NCI-H2196 treated with DMSO at 0.1 percent for 48 hours (cell line): ENCODE results near the gene CCDC51.

ENCODE experiments used
- DNase-seq: peaks from one replicate; lab custom pipeline; 2025; ENCODE audit not compliant: unreplicated experiment; lab: John Stamatoyannopoulos, UW

The CCDC51 gene

GRCh38 chr3:48435223-48435595 is 4.7 kb downstream of the CCDC51 start:
- DNase-seq = no peak

DNA sequence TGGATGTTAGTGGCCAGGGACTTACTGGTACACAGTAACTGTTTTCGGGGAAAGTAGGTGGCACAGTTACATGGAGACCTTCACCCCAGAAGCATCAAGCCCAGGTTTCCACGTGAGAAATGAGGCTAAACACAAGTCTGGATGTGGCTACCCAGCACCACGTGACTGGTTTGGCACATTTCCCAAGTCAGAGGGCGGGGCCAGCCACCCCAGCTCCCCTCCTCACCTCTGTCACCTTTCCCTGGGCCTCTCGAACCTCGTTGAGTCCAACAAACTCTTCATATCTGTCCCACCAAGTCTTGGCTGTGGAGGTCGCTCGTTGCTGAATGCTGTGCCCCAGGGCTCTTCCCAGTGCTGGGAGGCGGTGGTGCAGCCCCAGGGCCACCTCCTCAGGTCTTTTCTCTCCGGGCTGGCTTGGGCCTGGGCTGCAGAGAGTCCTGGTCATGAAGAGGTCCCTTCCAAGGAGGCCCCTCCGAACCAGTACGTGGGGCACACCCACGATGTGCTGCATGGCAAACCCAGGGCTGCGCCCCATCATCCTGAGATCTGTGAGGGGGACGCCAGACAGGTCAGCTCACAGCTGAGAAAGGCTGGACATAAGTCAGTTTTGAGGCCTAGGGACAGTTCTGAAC is 5.2 kb downstream of the CCDC51 start:
- DNase-seq = no peak

- no peak for DNase-seq
These were observed 6.3 kb downstream of the CCDC51 start for GRCh38 chr3:48433472-48434118.

- DNase-seq = no peak
These were observed 7.2 kb downstream of the CCDC51 start for GRCh38 chr3:48432411-48433371.

DNA sequence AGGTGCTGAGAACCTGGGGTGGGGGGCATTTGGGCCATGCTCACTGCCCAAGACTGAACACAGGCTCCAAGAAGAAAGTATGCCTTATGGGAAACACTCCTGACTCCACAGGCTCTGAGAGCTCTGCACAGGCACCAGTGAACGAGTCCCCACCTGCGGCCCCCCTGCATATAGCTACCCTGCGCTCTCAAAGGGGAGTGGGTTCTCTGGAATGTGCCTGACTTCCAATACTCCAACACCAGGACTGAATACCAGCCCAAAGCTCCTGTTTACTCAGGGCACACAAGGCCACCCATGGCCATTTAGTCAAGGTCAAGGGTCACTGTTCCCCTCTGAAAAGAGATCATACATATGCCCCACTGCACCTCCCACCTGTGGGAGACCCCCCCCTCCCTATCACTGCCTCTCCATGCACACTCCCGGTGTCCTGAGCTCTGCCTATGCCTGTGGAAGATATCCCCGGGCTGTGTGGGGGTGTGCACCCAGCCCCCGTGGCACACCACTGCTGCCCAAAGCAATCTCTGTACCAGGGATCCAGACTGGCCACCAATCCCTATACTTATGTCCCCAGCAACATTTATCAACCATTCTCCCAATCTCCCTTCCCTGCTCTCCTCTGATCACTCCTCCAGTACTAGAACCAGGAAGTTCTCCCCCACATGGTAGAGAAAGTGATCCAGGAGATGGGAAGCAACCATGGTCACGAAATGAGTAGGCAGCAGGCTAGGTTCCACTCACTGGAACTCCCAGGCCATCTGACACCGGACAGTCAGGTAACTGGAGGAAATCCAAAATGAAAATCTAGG is 8.5 kb downstream of the CCDC51 start:
- DNase-seq = no peak

- no peak for DNase-seq
These were observed 9.2 kb downstream of the CCDC51 start for GRCh38 chr3:48430708-48431101.

- DNase-seq = peak; percentile 39
These were observed 9.8 kb downstream of the CCDC51 start, which contains the start of gene PLXNB1 for GRCh38 chr3:48429960-48430707. TSS of gene PLXNB1 (minus strand) at chr3:48430086. CDS start at chr3:48424611, 5,475 bp downstream.

DNA sequence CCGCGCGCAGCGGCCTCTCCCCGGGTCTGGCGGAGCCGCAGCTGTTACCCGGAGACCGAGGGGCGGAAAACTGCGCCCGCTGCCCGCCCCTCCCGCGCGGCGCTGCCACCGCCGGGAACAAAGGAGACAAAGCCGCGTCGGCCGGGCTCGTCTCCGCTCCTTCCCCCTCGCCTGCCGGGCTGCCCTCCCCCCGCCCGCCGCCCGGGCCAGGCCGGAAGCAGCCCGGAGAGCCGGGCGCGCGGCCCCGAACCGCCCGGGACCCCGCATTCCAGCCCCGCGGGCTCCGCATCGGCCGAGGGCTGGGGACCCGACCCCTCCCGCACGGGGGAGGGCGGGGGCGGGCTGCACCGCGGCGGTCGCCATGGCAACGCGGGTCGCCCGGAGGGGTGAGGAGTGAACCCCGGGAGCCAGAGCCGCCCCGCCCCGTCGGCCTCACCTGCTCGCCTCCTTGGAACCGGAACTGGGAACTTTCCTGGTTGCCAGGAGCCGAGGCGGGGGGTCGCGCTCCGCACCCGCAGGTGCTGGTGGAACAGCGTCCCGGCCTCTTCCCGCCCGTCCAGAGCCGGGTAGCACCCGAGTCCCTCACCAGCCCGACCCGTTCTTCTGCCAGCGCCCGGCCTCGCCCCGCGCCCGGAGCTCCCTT is 10.5 kb downstream of the CCDC51 start:
- DNase-seq = peak; percentile 50

DNA sequence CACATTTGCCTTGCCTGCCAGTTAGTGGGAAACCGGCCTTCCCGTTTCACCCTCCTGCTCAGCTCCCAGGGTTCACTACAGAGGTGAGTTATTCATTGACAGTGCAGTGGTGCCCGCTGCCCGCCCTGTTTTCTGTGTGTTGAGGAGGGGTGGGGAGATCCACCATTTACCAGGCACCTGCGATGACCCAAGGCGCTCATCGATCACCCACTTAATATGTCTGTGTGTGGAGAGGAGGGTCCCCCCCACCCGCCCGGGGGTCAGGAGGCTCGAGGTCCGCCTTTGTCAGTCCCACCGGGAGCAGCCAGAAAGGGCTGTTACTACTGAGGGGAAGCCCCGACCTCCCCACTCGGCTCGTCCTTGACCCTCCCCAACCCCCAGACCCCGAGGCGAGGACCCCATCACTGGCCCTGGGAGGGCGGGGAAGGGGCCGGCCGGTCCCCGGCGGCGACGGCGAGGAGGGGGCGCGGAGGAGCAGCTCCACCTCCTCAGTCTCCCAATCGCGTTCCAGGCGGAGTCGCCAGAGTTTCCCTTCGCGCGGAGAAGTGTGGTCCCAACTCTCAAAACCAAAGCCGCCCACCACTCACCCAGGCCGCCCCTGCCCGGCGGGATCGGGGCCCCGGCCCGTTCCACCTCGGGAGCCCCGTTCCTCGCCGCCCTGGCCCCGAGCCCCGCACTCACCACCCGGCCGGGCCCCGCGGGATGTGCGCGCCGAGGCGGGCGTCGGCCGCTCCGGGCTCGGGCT is 11.2 kb downstream of the CCDC51 start:
- DNase-seq = no peak

DNA sequence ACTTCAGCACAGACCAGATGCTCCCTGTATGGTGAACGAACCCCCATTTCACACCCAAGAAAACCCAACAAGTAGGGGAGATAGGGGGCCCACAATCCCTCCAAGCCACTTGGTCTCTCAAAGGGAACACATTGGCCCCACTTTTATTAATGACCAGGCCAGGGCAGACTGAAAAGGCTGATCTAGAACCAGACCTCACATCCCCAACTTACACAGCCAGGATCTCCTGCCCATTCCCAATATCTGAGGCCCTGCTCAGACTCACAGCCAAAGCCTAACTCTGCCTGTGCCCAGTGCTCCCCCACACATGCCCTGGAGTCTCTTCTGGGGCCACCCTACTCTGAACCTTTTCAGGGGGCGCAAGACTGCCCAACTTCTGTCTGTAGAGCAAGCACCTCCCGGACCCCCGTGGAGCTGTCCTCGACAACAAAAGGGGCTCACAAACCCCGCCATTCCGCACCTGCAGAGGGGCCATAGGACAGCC is 11.8 kb downstream of the CCDC51 start:
- no peak for DNase-seq

DNA sequence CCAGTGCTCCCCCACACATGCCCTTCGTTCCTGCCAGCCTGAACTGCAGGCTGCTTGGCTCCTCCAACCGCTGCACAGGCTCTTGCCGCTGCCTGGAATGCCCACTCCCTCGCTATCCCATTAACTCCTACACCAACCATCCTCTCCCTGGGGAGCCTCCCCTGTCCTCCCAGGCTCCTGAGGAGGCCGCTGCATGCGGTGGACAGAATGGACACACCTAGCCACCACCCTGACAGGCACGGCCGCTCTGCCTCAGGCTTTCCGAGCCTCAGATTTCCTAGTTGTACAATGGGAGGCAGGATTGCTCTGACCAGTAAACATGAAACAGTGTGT is 12.3 kb downstream of the CCDC51 start:
- DNase-seq = no peak

DNA sequence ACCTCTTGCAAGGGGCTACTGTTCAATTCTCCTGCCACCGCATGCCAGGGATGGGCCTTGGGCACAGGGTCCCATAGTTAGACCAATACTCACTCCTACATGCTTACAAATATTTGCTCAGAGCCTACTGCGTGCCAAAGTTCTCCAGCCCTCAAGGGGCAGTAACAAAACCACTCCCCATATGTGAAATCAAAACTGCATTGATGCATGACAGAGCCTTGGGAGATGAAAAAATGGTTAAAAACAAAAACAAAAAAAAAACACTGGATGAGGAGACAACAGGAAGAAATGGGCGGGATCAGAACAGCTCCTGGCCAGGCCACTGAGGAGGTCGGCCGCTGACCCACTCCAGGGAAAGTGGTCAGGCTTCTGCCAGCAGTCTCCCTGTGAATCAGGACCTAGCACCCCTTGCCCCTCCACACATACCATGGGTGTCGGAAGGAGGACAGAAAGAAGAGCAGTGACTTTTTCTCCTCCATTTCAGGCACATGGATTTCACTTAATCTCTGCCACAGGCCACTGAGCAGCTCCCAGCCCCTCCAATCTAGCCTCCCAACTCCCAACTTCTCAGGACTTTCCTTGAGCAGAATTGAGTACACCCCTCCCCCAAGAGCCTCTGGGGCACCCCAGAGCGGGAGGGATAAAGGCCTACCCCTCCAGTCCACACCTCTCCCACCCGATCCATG is 12.8 kb downstream of the CCDC51 start:
- DNase-seq = no peak

DNA sequence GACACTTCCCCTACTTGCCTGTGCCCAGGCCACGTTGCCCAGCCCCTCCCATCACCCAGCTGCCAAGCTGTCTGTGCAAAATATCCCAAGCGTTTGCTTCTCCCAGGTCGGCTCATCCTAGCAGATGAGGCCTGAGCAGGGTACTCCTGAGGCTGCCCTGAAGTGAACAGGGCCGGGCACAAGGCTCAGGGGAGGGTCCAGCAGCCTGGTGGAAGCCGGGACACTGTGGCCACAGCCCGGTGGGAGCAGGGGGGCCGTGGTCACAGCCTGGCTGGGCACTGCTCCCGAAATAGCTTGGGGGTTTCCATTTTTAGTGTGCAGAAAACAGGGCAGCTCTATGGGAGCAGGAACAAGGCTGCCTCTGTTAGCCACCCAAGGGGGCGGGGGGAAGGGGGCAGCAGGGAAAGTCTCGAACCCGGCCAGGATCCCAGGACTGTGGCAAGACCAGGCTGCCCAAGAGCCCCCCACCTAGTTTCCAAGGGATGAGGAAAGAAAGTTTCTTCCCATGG is 13.5 kb downstream of the CCDC51 start:
- no peak for DNase-seq

DNA sequence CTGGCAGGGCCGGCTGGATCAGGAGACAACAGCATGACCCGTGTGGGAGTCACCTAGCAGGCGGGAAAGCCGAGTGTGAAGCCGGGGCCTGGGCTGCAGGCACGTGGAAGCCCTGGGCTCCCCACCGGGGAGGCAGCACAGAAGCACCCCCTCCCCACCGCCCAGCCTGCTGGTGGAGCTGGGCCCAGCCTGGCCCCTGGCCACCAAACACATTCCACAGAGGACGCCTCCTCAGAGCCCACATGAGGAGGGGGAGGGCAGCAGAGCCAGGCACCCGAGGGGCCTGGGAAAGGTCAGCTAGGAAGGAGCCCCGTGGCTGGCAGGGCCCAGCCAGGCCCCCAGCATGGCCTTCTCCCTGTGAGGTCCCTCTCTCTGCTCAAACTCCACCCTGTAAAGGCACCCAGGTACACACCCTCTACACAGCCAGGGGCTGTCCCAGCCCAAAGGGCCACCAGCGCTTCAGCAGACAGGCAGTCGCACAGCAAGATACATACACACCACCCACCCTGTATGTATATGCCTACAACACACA is 14.6 kb downstream of the CCDC51 start:
- no peak for DNase-seq

DNA sequence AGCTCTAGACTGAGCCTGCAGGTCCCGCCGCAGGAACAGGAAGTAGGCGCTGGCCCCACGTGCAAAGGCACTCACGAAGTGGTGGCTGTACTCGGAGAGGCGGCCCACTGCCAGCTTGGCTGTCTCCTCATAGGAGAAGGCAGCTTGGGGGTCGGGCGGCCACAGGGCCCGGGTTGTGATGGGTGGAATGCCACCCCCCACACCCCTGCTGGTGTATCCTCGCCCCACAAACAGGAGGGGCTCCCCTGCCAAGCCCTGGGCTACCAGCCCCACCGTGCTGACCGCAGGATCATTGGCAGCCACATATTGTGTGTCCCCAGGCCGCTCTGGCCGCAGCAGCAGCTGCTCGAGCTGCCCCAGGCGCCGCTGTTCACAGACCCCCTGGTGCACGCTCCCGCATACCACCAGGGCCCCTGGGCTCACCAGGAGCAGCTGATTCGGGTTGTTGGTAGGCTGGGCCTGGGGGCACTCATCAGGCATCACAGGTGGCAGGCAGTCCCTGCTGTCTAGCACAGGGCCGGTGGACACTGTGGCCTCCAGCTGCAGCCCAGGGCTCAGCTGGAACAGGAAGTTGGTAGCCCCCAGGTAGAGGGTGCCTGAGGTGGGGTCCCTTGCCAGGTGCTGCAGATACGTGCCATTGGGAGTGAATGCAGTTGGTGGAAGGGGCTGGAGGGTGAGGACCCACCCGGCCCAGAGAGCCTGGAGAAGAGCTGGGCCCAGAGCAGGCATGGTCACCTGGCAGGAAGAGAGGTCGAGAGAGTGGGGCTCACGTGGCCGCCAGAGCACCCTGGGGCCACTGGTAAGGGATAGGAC is 15.8 kb downstream of the CCDC51 start:
- no peak for DNase-seq

GRCh38 chr3:48423241-48423882 is 16.6 kb downstream of the CCDC51 start:
- DNase-seq = no peak

- no peak for DNase-seq
These were observed 17.2 kb downstream of the CCDC51 start for GRCh38 chr3:48422681-48423080.
